Esophagus squamous epithelium (tissue), 5 donors: ENCODE data around the gene CENPS. TPM values are rescaled to one million over a fixed set of nuclear protein-coding genes. Genes with fewer than 3 reads are reported as not detected.

Source experiments
- DNase-seq: peaks from one replicate; lab custom pipeline; 2025; lab: John Stamatoyannopoulos, UW
- H3K27ac ChIP-seq, 4 donors: fragments of 200-600 bp; sonication (generic); one replicate each; pipeline ENCODE4 v1.5.1; 2016 to 2019; ENCODE audit warnings: mild to moderate bottlenecking in 1 of 4
- H3K27me3 ChIP-seq, 4 donors: fragments of 200-600 bp; sonication (generic); 1 replicate in 3 of 4; 2 replicates in 1 of 4; pipeline versions ENCODE4 v1.5.1 to v1.6.0; 2017 to 2021; ENCODE audit warnings: antibody characterized with exemption in 1 of 4
- H3K36me3 ChIP-seq, 3 donors: fragments of 200-600 bp; sonication (generic); one replicate each; pipeline ENCODE4 v1.5.1; 2016 to 2019
- H3K4me1 ChIP-seq, 3 donors: fragments of 200-600 bp; sonication (generic); one replicate each; pipeline ENCODE4 v1.5.1; 2017 to 2019
- H3K4me3 ChIP-seq, 4 donors: fragments of 200-600 bp; sonication (generic); 1 replicate in 3 of 4; 2 replicates in 1 of 4; pipeline ENCODE4 v1.5.1; 2016 to 2019; ENCODE audit warnings: mild to moderate bottlenecking in 2 of 4, moderate library complexity in 1 of 4
- H3K9me3 ChIP-seq, 3 donors: fragments of 200-600 bp; sonication (generic); one replicate each; pipeline ENCODE4 v1.5.1; 2016 to 2019
- POLR2A ChIP-seq, 4 donors: fragments of 450-650 bp; IDR thresholded peaks; one replicate each; pipeline ENCODE4 v1.6.1; 2017; ENCODE audit warnings: antibody characterized with exemption in 4 of 4, mild to moderate bottlenecking in 4 of 4, moderate library complexity in 3 of 4
- WGBS, 2 donors: methylation state at CpG; one replicate each; pipeline ENCODE4 v1.1.5; 2018; 5-methylcytosine and 5-hydroxymethylcytosine counted together
- intact Hi-C: fragments of 100-400 bp; cut with DNase I; formaldehyde crosslinking; loops from one replicate; pipeline ENCODE4 v1.15.0; 2022
- total RNA-seq, 4 donors: library from RNA; depleted of rRNA; stranded (reverse); fragments of >200 nt; gene quantifications; one replicate each; pipeline ENCODE4 v1.1.0, GENCODE V29; 2016
- TF ChIP-seq, protein P1 (sequence below), 6 experiments: fragments of 450-650 bp in 4 of 6; fragments of 200-600 bp in 2 of 6; sonication (generic) in 2 of 6; IDR thresholded peaks; one replicate each; pipeline ENCODE4 v1.5.1; 2016 to 2019; ENCODE audit warnings: antibody characterized with exemption in 6 of 6, mild to moderate bottlenecking in 4 of 6, moderate library complexity in 4 of 6
- donor health status: DM: yes; HTN: yes; CAD: no.

The CENPS gene
- total RNA-seq, 4 donors from 2014 or later: 5.6 to 15.7 (median 6.1) TPM

DNA sequence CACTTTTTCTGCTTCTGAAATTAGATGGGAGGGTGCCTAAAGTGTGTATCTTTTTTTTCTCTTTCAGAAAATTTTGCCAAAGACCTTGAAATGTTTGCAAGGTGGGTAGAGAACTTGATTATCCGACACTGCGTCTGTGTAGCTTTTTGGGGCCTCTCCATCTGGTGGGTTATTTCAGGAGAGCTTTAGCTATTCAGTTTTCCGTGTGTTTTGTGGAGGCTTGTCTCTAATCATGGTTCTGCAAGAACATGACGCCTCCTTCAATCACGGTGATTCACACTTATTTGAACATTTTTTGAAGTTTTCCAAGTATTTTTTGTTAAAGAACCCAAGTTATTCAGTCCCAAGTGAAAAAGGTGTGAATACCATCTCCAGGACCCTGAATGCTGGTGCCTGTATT lies 4.4 kb downstream of the CENPS start:
- TF ChIP-seq, protein P1, sequence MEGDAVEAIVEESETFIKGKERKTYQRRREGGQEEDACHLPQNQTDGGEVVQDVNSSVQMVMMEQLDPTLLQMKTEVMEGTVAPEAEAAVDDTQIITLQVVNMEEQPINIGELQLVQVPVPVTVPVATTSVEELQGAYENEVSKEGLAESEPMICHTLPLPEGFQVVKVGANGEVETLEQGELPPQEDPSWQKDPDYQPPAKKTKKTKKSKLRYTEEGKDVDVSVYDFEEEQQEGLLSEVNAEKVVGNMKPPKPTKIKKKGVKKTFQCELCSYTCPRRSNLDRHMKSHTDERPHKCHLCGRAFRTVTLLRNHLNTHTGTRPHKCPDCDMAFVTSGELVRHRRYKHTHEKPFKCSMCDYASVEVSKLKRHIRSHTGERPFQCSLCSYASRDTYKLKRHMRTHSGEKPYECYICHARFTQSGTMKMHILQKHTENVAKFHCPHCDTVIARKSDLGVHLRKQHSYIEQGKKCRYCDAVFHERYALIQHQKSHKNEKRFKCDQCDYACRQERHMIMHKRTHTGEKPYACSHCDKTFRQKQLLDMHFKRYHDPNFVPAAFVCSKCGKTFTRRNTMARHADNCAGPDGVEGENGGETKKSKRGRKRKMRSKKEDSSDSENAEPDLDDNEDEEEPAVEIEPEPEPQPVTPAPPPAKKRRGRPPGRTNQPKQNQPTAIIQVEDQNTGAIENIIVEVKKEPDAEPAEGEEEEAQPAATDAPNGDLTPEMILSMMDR (IDR thresholded peaks at IDR 0.05): no peak
- no peak for TF ChIP-seq POLR2A (IDR thresholded peaks at IDR 0.05)
- intact Hi-C loops: loop anchor here (5.0 to 10.0 kb wide), 2 partner anchors 58 to 230 kb away; no protein-coding TSS in a partner anchor

DNA sequence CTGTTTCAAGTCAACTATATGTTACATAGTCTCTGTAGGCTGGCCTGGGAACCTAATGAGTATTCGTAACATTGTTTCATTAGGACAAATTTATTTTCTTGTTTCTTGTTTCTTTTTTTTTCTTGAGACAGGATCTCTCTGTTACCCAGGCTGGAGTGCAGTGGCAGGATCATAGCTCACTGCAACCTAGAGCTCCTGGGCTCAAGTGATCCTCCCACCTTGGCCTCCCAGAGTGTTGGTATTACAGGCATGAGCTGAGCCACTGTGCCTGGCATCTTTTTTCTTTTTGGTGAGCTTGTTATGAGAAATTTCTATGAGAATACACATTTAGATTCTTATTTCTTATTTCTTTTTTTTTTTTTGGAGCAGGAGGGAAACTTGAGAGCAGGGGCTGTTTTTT lies 6.8 kb downstream of the CENPS start:
- H3K27ac ChIP-seq: no peak overlapping the region
- peaks cover 0 to 24% (median 0%) of the 10 kb centered on the region in 3 donors for H3K36me3 ChIP-seq
- no peaks in the 10 kb centered on the region for H3K27me3 ChIP-seq
- intact Hi-C loops: loop anchor here (10.0 kb wide), 1 partner anchor 232 kb away; no protein-coding TSS in a partner anchor
- no peak overlapping the region for H3K4me3 ChIP-seq
- no peaks in the 10 kb centered on the region for H3K9me3 ChIP-seq
- 89 to 100% methylated on average over 1 of the region's 1 CpG for WGBS, 2 donors
- H3K4me1 ChIP-seq: no peaks in the 10 kb centered on the region
- TF ChIP-seq, protein P1 (IDR thresholded peaks at IDR 0.05): no peak
- TF ChIP-seq POLR2A (IDR thresholded peaks at IDR 0.05): no peak
- DNase-seq: no peak

More for the DNA sequence above, 4.4 kb downstream of the CENPS start:
- H3K4me3 ChIP-seq: no peak overlapping the region
- peaks cover 0 to 11% (median 0%) of the 10 kb centered on the region in 3 donors for H3K36me3 ChIP-seq
- WGBS, 2 donors: 86 to 91% methylated on average over 5 of the region's 5 CpGs
- no peak for DNase-seq
- H3K9me3 ChIP-seq: no peaks in the 10 kb centered on the region
- no peak overlapping the region for H3K27ac ChIP-seq
- peaks cover 6 to 20% (median 12%) of the 10 kb centered on the region in 3 donors for H3K4me1 ChIP-seq
- H3K27me3 ChIP-seq: no peaks in the 10 kb centered on the region

DNA sequence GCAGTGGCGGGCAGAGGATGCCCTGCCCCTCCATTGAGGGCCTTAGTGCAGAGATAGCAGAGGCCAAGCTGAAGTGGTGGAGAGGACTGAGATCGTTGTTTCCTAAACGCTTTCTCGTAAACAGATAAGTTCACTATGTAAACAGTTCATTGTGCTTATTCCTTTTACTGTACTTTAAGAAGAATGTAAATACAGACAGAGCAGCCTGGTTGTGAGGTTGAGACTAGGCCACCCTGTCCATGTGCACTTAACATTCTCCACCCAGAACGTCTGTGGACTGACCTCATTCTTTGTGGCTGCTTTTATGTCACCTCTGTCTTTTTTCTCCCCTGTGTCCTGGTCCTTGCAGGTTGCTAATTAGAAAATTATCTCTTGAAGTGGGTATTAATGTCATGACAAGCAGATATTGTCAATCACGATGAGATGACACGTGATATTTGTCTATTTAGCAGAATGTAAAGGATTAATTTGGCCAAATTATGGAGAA lies 8.5 kb downstream of the CENPS start:
- Histone ChIP-seq H3K4me1 (no peaks in the 10 kb centered on the region), H3K9me3 (no peaks in the 10 kb centered on the region), H3K27me3 (no peaks in the 10 kb centered on the region), H3K36me3 (peaks cover 0 to 24% (median 0%) of the 10 kb centered on the region in 3 donors), H3K27ac (no peak overlapping the region), H3K4me3 (no peak overlapping the region)
- no peak for TF ChIP-seq POLR2A (IDR thresholded peaks at IDR 0.05)
- TF ChIP-seq, protein P1 (IDR thresholded peaks at IDR 0.05): no peak
- intact Hi-C loops: loop anchor here (10.0 kb wide), 1 partner anchor 234 kb away; no protein-coding TSS in a partner anchor
- DNase-seq: no peak
- WGBS, 2 donors: 74 to 78% methylated on average over 7 of the region's 7 CpGs

DNA sequence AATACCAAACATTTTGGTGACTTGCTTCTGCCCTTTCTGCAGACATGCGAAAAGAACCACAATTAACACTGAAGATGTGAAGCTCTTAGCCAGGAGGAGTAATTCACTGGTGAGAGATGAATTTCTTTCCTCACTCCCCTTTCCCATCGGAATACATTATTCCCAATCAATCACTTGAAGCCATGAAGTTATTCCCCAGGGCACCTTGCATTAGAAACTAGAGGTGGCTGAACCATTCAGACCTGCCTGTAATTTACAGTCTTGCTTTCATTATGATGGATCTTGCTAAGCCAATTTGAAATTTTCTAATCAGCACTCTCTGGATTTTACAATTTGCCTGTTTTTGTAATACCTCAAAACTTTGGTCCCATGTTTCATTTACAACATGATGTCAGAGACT lies 10.1 kb downstream of the CENPS start:
- 91 to 100% methylated on average over 2 of the region's 2 CpGs for WGBS, 2 donors

DNA sequence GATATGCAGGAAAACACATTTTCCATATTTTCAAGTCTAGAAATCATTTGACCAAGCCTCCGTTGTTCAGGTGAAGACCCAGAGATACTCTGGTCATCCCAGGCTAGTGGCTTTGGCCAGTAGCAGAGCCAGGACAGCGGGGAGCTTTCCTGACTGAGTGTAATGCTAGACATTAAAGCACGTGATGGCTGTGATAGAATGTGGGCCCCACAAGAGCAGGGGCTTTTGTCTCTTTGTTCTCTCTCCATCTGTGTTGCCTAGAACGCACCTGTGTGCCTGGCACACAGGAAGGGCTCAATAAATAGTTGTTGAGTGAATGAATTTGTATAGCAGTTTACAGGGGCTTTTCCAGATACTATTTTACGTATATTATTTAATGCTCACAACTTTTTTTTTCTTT lies 10.6 kb downstream of the CENPS start:
- no peaks in the 10 kb centered on the region for H3K9me3 ChIP-seq
- TF ChIP-seq, protein P1 (IDR thresholded peaks at IDR 0.05): no peak
- no peak for TF ChIP-seq POLR2A (IDR thresholded peaks at IDR 0.05)
- no peaks in the 10 kb centered on the region for H3K27me3 ChIP-seq
- H3K4me1 ChIP-seq: no peaks in the 10 kb centered on the region
- H3K36me3 ChIP-seq: peaks cover 0 to 15% (median 0%) of the 10 kb centered on the region in 3 donors
- H3K4me3 ChIP-seq: no peak overlapping the region
- intact Hi-C loops: no loop called here
- no peak overlapping the region for H3K27ac ChIP-seq
- DNase-seq: no peak
- 86 to 90% methylated on average over 5 of the region's 5 CpGs for WGBS, 2 donors

More for the DNA sequence above, 10.1 kb downstream of the CENPS start:
- no peaks in the 10 kb centered on the region for H3K27me3 ChIP-seq
- H3K4me1 ChIP-seq: no peaks in the 10 kb centered on the region
- no peak for DNase-seq
- H3K27ac ChIP-seq: no peak overlapping the region
- TF ChIP-seq, protein P1 (IDR thresholded peaks at IDR 0.05): no peak
- no peak for TF ChIP-seq POLR2A (IDR thresholded peaks at IDR 0.05)
- peaks cover 0 to 15% (median 0%) of the 10 kb centered on the region in 3 donors for H3K36me3 ChIP-seq
- H3K4me3 ChIP-seq: no peak overlapping the region
- H3K9me3 ChIP-seq: no peaks in the 10 kb centered on the region
- intact Hi-C loops: no loop called here
